Esophagus muscularis mucosa (tissue), 3 donors: ENCODE measurements around the gene GNAZ.

Experiments
- POLR2AphosphoS5 ChIP-seq, 2 donors: sonication (generic); formaldehyde crosslinking; IDR thresholded peaks; one replicate each; pipeline ENCODE4 v1.6.1; 2017; ENCODE audit warnings: antibody characterized with exemption in 2 of 2
- TF ChIP-seq, protein P1 (sequence below), 3 experiments: fragments of 200-600 bp in 2 of 3; fragments of 450-650 bp in 1 of 3; sonication (generic) in 2 of 3; IDR thresholded peaks; one replicate each; pipeline ENCODE4 v1.5.1; 2017 to 2019; ENCODE audit warnings: antibody characterized with exemption in 3 of 3, mild to moderate bottlenecking in 2 of 3, moderate library complexity in 1 of 3

DNA sequence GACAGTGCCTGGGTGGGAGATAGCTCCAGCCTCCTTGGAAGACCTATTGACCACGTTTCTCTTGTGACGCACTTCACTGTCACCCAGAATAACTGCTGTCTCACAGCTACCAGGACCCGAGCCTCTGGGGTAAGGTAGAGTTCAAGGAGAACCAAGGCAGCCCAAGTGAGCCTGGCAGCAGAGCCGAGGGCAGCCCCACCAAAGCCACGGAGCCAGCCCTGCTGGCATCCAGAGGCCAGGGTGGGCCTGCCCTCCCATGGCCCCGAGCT, 38.7 kb downstream of the GNAZ start:
- TF ChIP-seq, protein P1, sequence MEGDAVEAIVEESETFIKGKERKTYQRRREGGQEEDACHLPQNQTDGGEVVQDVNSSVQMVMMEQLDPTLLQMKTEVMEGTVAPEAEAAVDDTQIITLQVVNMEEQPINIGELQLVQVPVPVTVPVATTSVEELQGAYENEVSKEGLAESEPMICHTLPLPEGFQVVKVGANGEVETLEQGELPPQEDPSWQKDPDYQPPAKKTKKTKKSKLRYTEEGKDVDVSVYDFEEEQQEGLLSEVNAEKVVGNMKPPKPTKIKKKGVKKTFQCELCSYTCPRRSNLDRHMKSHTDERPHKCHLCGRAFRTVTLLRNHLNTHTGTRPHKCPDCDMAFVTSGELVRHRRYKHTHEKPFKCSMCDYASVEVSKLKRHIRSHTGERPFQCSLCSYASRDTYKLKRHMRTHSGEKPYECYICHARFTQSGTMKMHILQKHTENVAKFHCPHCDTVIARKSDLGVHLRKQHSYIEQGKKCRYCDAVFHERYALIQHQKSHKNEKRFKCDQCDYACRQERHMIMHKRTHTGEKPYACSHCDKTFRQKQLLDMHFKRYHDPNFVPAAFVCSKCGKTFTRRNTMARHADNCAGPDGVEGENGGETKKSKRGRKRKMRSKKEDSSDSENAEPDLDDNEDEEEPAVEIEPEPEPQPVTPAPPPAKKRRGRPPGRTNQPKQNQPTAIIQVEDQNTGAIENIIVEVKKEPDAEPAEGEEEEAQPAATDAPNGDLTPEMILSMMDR (IDR thresholded peaks at IDR 0.05), result no peak
- no peak for TF ChIP-seq POLR2AphosphoS5 (IDR thresholded peaks at IDR 0.05)
